HepG2 (cell line): Measurements from ENCODE around the gene RPL3. TPM values are rescaled to one million over a fixed set of nuclear protein-coding genes. Genes with fewer than 3 reads are reported as not detected.
A peak's percentile ranks its signal among the peaks of the same experiment; 100 is the strongest.

ENCODE experiments used
- ATF7 ChIP-seq, 2 experiments: fragments of 450-650 bp in 1 of 2; sonication (generic) in 1 of 2; formaldehyde crosslinking in 1 of 2; IDR thresholded peaks; 2 replicates each; pipeline versions ENCODE4 v1.4.0 to v1.6.1; 2016 to 2020; ENCODE audit warnings: antibody characterized with exemption in 1 of 2, mild to moderate bottlenecking in 1 of 2, missing genetic modification reagents in 1 of 2
- ETV5 ChIP-seq: IDR thresholded peaks from 2 replicates; pipeline ENCODE4 v1.6.1; 2018; ENCODE audit warnings: missing biosample characterization, missing genetic modification reagents, inconsistent platforms, borderline replicate concordance
- HDAC1 ChIP-seq: sonication (generic); formaldehyde crosslinking; IDR thresholded peaks from 2 replicates; pipeline ENCODE4 v1.5.1; 2020; ENCODE audit warnings: mild to moderate bottlenecking, missing genetic modification reagents
- KLF12 ChIP-seq: sonication (generic); formaldehyde crosslinking; IDR thresholded peaks from 2 replicates; pipeline ENCODE4 v1.4.0; 2020; ENCODE audit warnings: missing genetic modification reagents, borderline replicate concordance
- MED8 ChIP-seq: sonication (generic); formaldehyde crosslinking; IDR thresholded peaks from 2 replicates; pipeline ENCODE4 v1.8.1; 2023; ENCODE audit warnings: mild to moderate bottlenecking, missing genetic modification reagents; ENCODE audit not compliant: insufficient replicate concordance
- MZF1 ChIP-seq: sonication (generic); formaldehyde crosslinking; IDR thresholded peaks from 2 replicates; pipeline ENCODE4 v1.8.1; 2023; ENCODE audit warnings: mild to moderate bottlenecking, missing genetic modification reagents, borderline replicate concordance
- RFXANK ChIP-seq: IDR thresholded peaks from 2 replicates; pipeline ENCODE4 v1.6.1; 2016
- ZBTB2 ChIP-seq: sonication (generic); formaldehyde crosslinking; IDR thresholded peaks from 2 replicates; pipeline ENCODE4 v1.8.0; 2022; ENCODE audit warnings: low read depth, missing genetic modification reagents
- ZC3H13 ChIP-seq: sonication (generic); formaldehyde crosslinking; IDR thresholded peaks from 2 replicates; pipeline ENCODE4 v1.8.1; 2023; ENCODE audit warnings: mild to moderate bottlenecking, missing genetic modification reagents, moderate library complexity
- ZFP36L1 ChIP-seq: sonication (generic); formaldehyde crosslinking; IDR thresholded peaks from 2 replicates; pipeline ENCODE4 v1.8.0; 2022; ENCODE audit warnings: mild to moderate bottlenecking, missing genetic modification reagents, moderate library complexity
- ZMAT3 ChIP-seq: sonication (generic); formaldehyde crosslinking; conservative IDR thresholded peaks from 2 replicates; pipeline ENCODE4 v1.7.0; 2021; ENCODE audit warnings: missing genetic modification reagents
- ZNF12 ChIP-seq: sonication (generic); formaldehyde crosslinking; IDR thresholded peaks from 2 replicates; pipeline ENCODE4 v1.5.0; 2020; ENCODE audit warnings: missing genetic modification reagents
- ZNF234 ChIP-seq: sonication (generic); formaldehyde crosslinking; conservative IDR thresholded peaks from 2 replicates; pipeline ENCODE4 v1.5.1; 2020; ENCODE audit warnings: mild to moderate bottlenecking, missing genetic modification reagents
- ZNF24 ChIP-seq: fragments of 450-650 bp; IDR thresholded peaks from 2 replicates; pipeline ENCODE4 v1.6.1; 2017; ENCODE audit warnings: antibody characterized with exemption, mild to moderate bottlenecking
- ZNF543 ChIP-seq: sonication (generic); formaldehyde crosslinking; IDR thresholded peaks from 2 replicates; pipeline ENCODE4 v1.4.0; 2020; ENCODE audit warnings: mild to moderate bottlenecking, missing genetic modification reagents
- ZNF713 ChIP-seq: sonication (generic); formaldehyde crosslinking; IDR thresholded peaks from 2 replicates; pipeline ENCODE4 v1.4.0; 2020; ENCODE audit warnings: mild to moderate bottlenecking, missing genetic modification reagents
- ZNF883 ChIP-seq: sonication (generic); formaldehyde crosslinking; IDR thresholded peaks from 2 replicates; pipeline ENCODE4 v1.5.1; 2020; ENCODE audit warnings: mild to moderate bottlenecking, missing genetic modification reagents; ENCODE audit errors: not compliant biosample characterization
- polyA plus RNA-seq, 8 experiments: library from polyadenylated mRNA; depleted of rRNA in 3 of 8; stranded (reverse) in 7 of 8; unstranded in 1 of 8; fragments of >200 nt; fragmentation: Illumina TruSeq in 4 of 8; extraction: Trizol in 4 of 8; gene quantifications; 2 replicates each; pipeline versions ENCODE4 v1.2.1 to v1.2.3, GENCODE V29; 2011 to 2016; ENCODE audit warnings: low read depth in 4 of 8, missing spikeins in 1 of 8, mixed read lengths in 1 of 8; ENCODE audit not compliant: insufficient read depth in 1 of 8
- total RNA-seq, 5 experiments: library from RNA; depleted of rRNA; stranded (reverse); fragments of >200 nt; fragmentation: Illumina TruSeq; extraction: Trizol; gene quantifications; 2 replicates each; pipeline ENCODE4 v1.2.3, GENCODE V29; 2016; ENCODE audit warnings: low read depth in 1 of 5
- TF ChIP-seq, protein P1 (sequence below): sonication (generic); formaldehyde crosslinking; IDR thresholded peaks from 2 replicates; pipeline ENCODE4 v1.4.0; 2020; ENCODE audit warnings: low read depth, missing genetic modification reagents
- TF ChIP-seq, protein P2 (sequence below): sonication (generic); formaldehyde crosslinking; IDR thresholded peaks from 2 replicates; pipeline ENCODE4 v1.5.1; 2020; ENCODE audit warnings: mild to moderate bottlenecking, missing genetic modification reagents, moderate library complexity

RPL3 gene
- total and polyA plus RNA-seq, 2 of the 13 experiments (the other 11 are each of a cell fraction or from before 2014, with no cell fraction given): 1,051 to 3,279 TPM

DNA sequence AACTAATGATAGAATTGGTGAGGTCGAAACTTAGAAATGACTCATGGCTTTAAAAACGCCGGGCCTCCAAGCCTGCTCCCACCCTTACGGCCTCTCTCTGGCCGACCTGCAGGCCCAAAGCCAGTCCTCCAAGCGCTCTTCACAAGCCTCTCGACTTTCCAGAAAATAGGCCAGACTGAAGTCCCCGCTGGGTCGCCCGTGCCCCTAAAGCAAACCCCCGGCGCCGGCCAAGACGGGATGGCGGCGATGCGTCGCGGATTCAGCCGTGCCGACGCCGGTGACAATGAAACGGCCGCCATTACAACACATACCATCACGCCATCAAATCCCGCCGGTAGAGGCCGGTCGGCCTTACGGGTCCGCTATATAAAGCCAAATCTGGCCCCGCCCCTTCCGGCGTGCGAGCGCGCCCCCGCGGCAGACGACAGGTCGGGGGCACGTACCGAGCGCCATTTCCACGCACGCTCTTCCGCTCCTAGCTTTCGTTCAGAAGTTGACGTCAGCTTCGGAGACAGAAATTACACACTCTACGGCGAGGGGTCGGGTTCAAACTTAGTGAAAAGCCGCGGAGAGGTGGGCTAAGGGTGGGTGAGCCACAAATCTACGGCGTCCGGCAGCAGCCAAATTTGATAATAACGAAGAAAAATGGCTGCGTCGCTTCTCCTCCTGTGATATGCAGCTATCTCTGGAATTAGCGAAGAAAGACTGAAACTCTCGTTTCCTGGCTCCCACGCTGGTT is at the start of gene RPL3 (continued):
- peak; percentile 87 for TF ChIP-seq ATF7 (IDR thresholded peaks at IDR 0.05)
- peak; percentile 96 for TF ChIP-seq ATF7 (CRISPR knock-in tag; IDR thresholded peaks at IDR 0.05)
- TF ChIP-seq, protein P1, sequence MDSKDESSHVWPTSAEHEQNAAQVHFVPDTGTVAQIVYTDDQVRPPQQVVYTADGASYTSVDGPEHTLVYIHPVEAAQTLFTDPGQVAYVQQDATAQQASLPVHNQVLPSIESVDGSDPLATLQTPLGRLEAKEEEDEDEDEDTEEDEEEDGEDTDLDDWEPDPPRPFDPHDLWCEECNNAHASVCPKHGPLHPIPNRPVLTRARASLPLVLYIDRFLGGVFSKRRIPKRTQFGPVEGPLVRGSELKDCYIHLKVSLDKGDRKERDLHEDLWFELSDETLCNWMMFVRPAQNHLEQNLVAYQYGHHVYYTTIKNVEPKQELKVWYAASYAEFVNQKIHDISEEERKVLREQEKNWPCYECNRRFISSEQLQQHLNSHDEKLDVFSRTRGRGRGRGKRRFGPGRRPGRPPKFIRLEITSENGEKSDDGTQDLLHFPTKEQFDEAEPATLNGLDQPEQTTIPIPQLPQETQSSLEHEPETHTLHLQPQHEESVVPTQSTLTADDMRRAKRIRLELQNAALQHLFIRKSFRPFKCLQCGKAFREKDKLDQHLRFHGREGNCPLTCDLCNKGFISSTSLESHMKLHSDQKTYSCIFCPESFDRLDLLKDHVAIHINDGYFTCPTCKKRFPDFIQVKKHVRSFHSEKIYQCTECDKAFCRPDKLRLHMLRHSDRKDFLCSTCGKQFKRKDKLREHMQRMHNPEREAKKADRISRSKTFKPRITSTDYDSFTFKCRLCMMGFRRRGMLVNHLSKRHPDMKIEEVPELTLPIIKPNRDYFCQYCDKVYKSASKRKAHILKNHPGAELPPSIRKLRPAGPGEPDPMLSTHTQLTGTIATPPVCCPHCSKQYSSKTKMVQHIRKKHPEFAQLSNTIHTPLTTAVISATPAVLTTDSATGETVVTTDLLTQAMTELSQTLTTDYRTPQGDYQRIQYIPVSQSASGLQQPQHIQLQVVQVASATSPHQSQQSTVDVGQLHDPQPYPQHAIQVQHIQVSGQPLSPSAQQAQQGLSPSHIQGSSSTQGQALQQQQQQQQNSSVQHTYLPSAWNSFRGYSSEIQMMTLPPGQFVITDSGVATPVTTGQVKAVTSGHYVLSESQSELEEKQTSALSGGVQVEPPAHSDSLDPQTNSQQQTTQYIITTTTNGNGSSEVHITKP (CRISPR knock-in tag): peak; percentile 51; the same call in 1 of the 2 replicates
- peak; percentile 62; the same call in 1 of the 2 replicates for TF ChIP-seq RFXANK
- no peak for TF ChIP-seq ZNF713
- 0 out of 2 replicates have a peak, but pooled peaks have one; percentile 44 for TF ChIP-seq ZC3H13
- TF ChIP-seq HDAC1: peak; percentile 80
- TF ChIP-seq MED8 (CRISPR knock-in tag): peak; percentile 70
- TF ChIP-seq ZNF12 (CRISPR knock-in tag): peak; percentile 36; the same call in 1 of the 2 replicates
- peak; percentile 82; the same call in 1 of the 2 replicates for TF ChIP-seq KLF12 (CRISPR knock-in tag)
- peak; percentile 83; the same call in 1 of the 2 replicates for TF ChIP-seq ETV5
- TF ChIP-seq ZNF234 (CRISPR knock-in tag): no peak
- peak; percentile 91 for TF ChIP-seq ZNF883 (CRISPR knock-in tag)
- TF ChIP-seq, protein P2, sequence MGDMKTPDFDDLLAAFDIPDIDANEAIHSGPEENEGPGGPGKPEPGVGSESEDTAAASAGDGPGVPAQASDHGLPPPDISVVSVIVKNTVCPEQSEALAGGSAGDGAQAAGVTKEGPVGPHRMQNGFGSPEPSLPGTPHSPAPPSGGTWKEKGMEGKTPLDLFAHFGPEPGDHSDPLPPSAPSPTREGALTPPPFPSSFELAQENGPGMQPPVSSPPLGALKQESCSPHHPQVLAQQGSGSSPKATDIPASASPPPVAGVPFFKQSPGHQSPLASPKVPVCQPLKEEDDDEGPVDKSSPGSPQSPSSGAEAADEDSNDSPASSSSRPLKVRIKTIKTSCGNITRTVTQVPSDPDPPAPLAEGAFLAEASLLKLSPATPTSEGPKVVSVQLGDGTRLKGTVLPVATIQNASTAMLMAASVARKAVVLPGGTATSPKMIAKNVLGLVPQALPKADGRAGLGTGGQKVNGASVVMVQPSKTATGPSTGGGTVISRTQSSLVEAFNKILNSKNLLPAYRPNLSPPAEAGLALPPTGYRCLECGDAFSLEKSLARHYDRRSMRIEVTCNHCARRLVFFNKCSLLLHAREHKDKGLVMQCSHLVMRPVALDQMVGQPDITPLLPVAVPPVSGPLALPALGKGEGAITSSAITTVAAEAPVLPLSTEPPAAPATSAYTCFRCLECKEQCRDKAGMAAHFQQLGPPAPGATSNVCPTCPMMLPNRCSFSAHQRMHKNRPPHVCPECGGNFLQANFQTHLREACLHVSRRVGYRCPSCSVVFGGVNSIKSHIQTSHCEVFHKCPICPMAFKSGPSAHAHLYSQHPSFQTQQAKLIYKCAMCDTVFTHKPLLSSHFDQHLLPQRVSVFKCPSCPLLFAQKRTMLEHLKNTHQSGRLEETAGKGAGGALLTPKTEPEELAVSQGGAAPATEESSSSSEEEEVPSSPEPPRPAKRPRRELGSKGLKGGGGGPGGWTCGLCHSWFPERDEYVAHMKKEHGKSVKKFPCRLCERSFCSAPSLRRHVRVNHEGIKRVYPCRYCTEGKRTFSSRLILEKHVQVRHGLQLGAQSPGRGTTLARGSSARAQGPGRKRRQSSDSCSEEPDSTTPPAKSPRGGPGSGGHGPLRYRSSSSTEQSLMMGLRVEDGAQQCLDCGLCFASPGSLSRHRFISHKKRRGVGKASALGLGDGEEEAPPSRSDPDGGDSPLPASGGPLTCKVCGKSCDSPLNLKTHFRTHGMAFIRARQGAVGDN (CRISPR knock-in tag): peak; percentile 95
- no peak for TF ChIP-seq ZNF24
- peak; percentile 91 for TF ChIP-seq ZBTB2
- TF ChIP-seq ZNF543 (CRISPR knock-in tag): 0 out of 2 replicates have a peak, but pooled peaks have one; percentile 61
- no peak for TF ChIP-seq MZF1 (CRISPR knock-in tag)
- TF ChIP-seq ZMAT3: peak; percentile 81; the same call in 1 of the 2 replicates
- TF ChIP-seq ZFP36L1 (CRISPR knock-in tag): no peak
